GM18520 (cell line): ENCODE results near the gene CYP17A1.
"Not testable (repeated sequence)": the region's sequence is repeated elsewhere in the genome, so short reads cannot be mapped to it uniquely, and the experiment has no call there.

Experiments
- ATAC-seq: cut with Tn5 transposase; IDR thresholded peaks from one replicate; pipeline ENCODE4 v1.9.1; 2021; ENCODE audit not compliant: unreplicated experiment

CYP17A1 gene

GRCh38 chr10:102837230-102837721 lies at the start of gene CYP17A1:
CYP17A1 (minus strand) TSS chr10:102837413; CDS start chr10:102837361, 52 bp downstream.
- no peak for ATAC-seq

GRCh38 chr10:102880256-102880655 lies 43.0 kb upstream of the CYP17A1 start:
- no peak for ATAC-seq

- ATAC-seq: no peak
Observed at GRCh38 chr10:102878629-102879028, 41.4 kb upstream of the CYP17A1 start.

- ATAC-seq: no peak
Observed at GRCh38 chr10:102876747-102877153, 39.5 kb upstream of the CYP17A1 start.

- ATAC-seq: no peak
Observed at GRCh38 chr10:102872163-102872562, 35.0 kb upstream of the CYP17A1 start.

- no peak for ATAC-seq
Observed at GRCh38 chr10:102870221-102870620, 33.0 kb upstream of the CYP17A1 start.

- no peak for ATAC-seq
Observed at GRCh38 chr10:102869258-102870198, 32.3 kb upstream of the CYP17A1 start, which contains the start of gene AS3MT. AS3MT (plus strand) TSS chr10:102869470; CDS start chr10:102869593, 123 bp downstream.

GRCh38 chr10:102868911-102869257 lies 31.7 kb upstream of the CYP17A1 start:
- no peak for ATAC-seq

- no peak for ATAC-seq
Observed at GRCh38 chr10:102865620-102866019, 28.4 kb upstream of the CYP17A1 start.

- ATAC-seq: no peak
Observed at GRCh38 chr10:102863660-102864059, 26.4 kb upstream of the CYP17A1 start.

- ATAC-seq: no peak
Observed at GRCh38 chr10:102859911-102860310, 22.7 kb upstream of the CYP17A1 start.

GRCh38 chr10:102856758-102857424 lies 19.7 kb upstream of the CYP17A1 start:
- ATAC-seq: no peak

GRCh38 chr10:102855731-102856436 lies 18.7 kb upstream of the CYP17A1 start:
- not testable (repeated sequence) for ATAC-seq

- ATAC-seq: not testable (repeated sequence)
Observed at GRCh38 chr10:102853237-102853636, 16.0 kb upstream of the CYP17A1 start.

- no peak for ATAC-seq
Observed at GRCh38 chr10:102850025-102850518, 12.9 kb upstream of the CYP17A1 start.

- no peak for ATAC-seq
Observed at GRCh38 chr10:102845352-102845902, 8.2 kb upstream of the CYP17A1 start.

GRCh38 chr10:102844190-102844776 lies 7.1 kb upstream of the CYP17A1 start:
- ATAC-seq: not testable (repeated sequence)

- not testable (repeated sequence) for ATAC-seq
Observed at GRCh38 chr10:102843139-102843538, 5.9 kb upstream of the CYP17A1 start.

- no peak for ATAC-seq
Observed at GRCh38 chr10:102841827-102842345, 4.7 kb upstream of the CYP17A1 start.
